Measurements from ENCODE around the gene FMO1.

The FMO1 gene

GRCh38 chr1:171261336-171261735 lies 13.0 kb downstream of the FMO1 start:
- H3K4me3 ChIP-seq (ENCODE audit: low read depth, low read length) = no peak overlapping the region
- TF ChIP-seq POLR2A (IDR thresholded peaks at IDR 0.05; ENCODE audit: extremely low read depth, insufficient read length) = no peak
- no peak for TF ChIP-seq MAX (IDR thresholded peaks at IDR 0.05; ENCODE audit: low read depth, low read length)
- no peak for TF ChIP-seq CTCF (IDR thresholded peaks at IDR 0.05; ENCODE audit: low read depth, low read length)
- TF ChIP-seq MYC (IDR thresholded peaks at IDR 0.05; ENCODE audit: low read depth, low read length) = no peak
- DNase-seq (ENCODE audit: low read depth) = no peak

- no peak overlapping the region for H3K4me3 ChIP-seq (ENCODE audit: low read depth, low read length)
- no peak for TF ChIP-seq POLR2A (IDR thresholded peaks at IDR 0.05; ENCODE audit: extremely low read depth, insufficient read length)
- TF ChIP-seq MYC (IDR thresholded peaks at IDR 0.05; ENCODE audit: low read depth, low read length) = no peak
- TF ChIP-seq MAX (IDR thresholded peaks at IDR 0.05; ENCODE audit: low read depth, low read length) = no peak
- no peak for TF ChIP-seq CTCF (IDR thresholded peaks at IDR 0.05; ENCODE audit: low read depth, low read length)
- DNase-seq (ENCODE audit: low read depth) = no peak
These were observed 15.6 kb downstream of the FMO1 start for GRCh38 chr1:171263901-171264300.

- DNase-seq (ENCODE audit: low read depth) = no peak
- no peak overlapping the region for H3K4me3 ChIP-seq (ENCODE audit: low read depth, low read length)
- no peak for TF ChIP-seq MYC (IDR thresholded peaks at IDR 0.05; ENCODE audit: low read depth, low read length)
- no peak for TF ChIP-seq POLR2A (IDR thresholded peaks at IDR 0.05; ENCODE audit: extremely low read depth, insufficient read length)
- TF ChIP-seq MAX (IDR thresholded peaks at IDR 0.05; ENCODE audit: low read depth, low read length) = no peak
- TF ChIP-seq CTCF (IDR thresholded peaks at IDR 0.05; ENCODE audit: low read depth, low read length) = no peak
These were observed 17.4 kb downstream of the FMO1 start for GRCh38 chr1:171265686-171266085.

- DNase-seq (ENCODE audit: low read depth) = no peak
- TF ChIP-seq MAX (IDR thresholded peaks at IDR 0.05; ENCODE audit: low read depth, low read length) (no peak), CTCF (IDR thresholded peaks at IDR 0.05; ENCODE audit: low read depth, low read length) (no peak), MYC (IDR thresholded peaks at IDR 0.05; ENCODE audit: low read depth, low read length) (no peak), POLR2A (IDR thresholded peaks at IDR 0.05; ENCODE audit: extremely low read depth, insufficient read length) (no peak)
- H3K4me3 ChIP-seq (ENCODE audit: low read depth, low read length) = no peak overlapping the region
These were observed 18.6 kb downstream of the FMO1 start for GRCh38 chr1:171266930-171267329.

- TF ChIP-seq CTCF (IDR thresholded peaks at IDR 0.05; ENCODE audit: low read depth, low read length) = no peak
- TF ChIP-seq POLR2A (IDR thresholded peaks at IDR 0.05; ENCODE audit: extremely low read depth, insufficient read length) = no peak
- TF ChIP-seq MAX (IDR thresholded peaks at IDR 0.05; ENCODE audit: low read depth, low read length) = no peak
- TF ChIP-seq MYC (IDR thresholded peaks at IDR 0.05; ENCODE audit: low read depth, low read length) = no peak
- DNase-seq (ENCODE audit: low read depth) = no peak
- H3K4me3 ChIP-seq (ENCODE audit: low read depth, low read length) = no peak overlapping the region
These were observed 19.1 kb downstream of the FMO1 start for GRCh38 chr1:171267391-171267790.

GRCh38 chr1:171270806-171271205 lies 22.5 kb downstream of the FMO1 start:
- H3K4me3 ChIP-seq (ENCODE audit: low read depth, low read length) = no peak overlapping the region
- no peak for TF ChIP-seq POLR2A (IDR thresholded peaks at IDR 0.05; ENCODE audit: extremely low read depth, insufficient read length)
- TF ChIP-seq CTCF (IDR thresholded peaks at IDR 0.05; ENCODE audit: low read depth, low read length) = no peak
- TF ChIP-seq MYC (IDR thresholded peaks at IDR 0.05; ENCODE audit: low read depth, low read length) = no peak
- no peak for TF ChIP-seq MAX (IDR thresholded peaks at IDR 0.05; ENCODE audit: low read depth, low read length)
- DNase-seq (ENCODE audit: low read depth) = no peak

Measured in NB4 (cell line).